Right lobe of liver (tissue), 4 donors: ENCODE results near the gene MACROD2.

ENCODE experiments used
- CTCF ChIP-seq, 4 donors: fragments of 200-600 bp in 3 of 4; fragments of 450-650 bp in 1 of 4; IDR thresholded peaks; one replicate each; pipeline versions ENCODE4 v1.5.1 to v1.8.0; 2016 to 2022; ENCODE audit warnings: antibody characterized with exemption in 4 of 4, mild to moderate bottlenecking in 2 of 4
- POLR2A ChIP-seq: fragments of 450-650 bp; IDR thresholded peaks from one replicate; pipeline ENCODE4 v1.6.1; 2017; ENCODE audit warnings: antibody characterized with exemption, mild to moderate bottlenecking
- donor health status: DM: no; HTN: no; CAD: no.
- donor health status: DM: no; HTN: no; CAD: no.
- donor health status: DM: no; HTN: yes; CAD: no.

GRCh38 chr20:15158533-15158932 is 1163.2 kb downstream of the MACROD2 start:
- TF ChIP-seq CTCF (IDR thresholded peaks at IDR 0.05) (no peak), POLR2A (no peak)
